Measurements from ENCODE around the gene ERFE.
A peak's percentile ranks its signal among the peaks of the same experiment; 100 is the strongest.

The ERFE gene

GRCh38 chr2:238137885-238138284, 20.9 kb upstream of the ERFE start:
- ChIA-PET POLR2A (no interaction called here), CTCF (interaction anchor here (0.9 to 1.8 kb wide), 5 partner anchors 9 to 54 kb away, joined by 3 to 4 read pairs (median 3); no protein-coding TSS in a partner anchor)
- no peak for DNase-seq
- WGBS (ENCODE audit: insufficient coverage) = 96% methylated on average over 13 of the region's 13 CpGs
- Histone ChIP-seq H3K4me1 (ENCODE audit: control extremely low read depth in 1 of 4, control insufficient read depth in 4 of 4, insufficient read depth in 4 of 4, low read length in 3 of 4) (peaks cover 0 to 20% (median 16%) of the 10 kb centered on the region in 4 experiments), H3K27ac (ENCODE audit: insufficient read depth in 1 of 2, low read depth in 1 of 2, low read length in 2 of 2, poor library complexity in 1 of 2, severe bottlenecking in 2 of 2) (no peak overlapping the region), H3K4me3 (ENCODE audit: control insufficient read depth in 1 of 7, extremely low read depth in 1 of 7, insufficient read depth in 4 of 7, low read depth in 2 of 7, low read length in 6 of 7) (no peak overlapping the region), H3K9me3 (ENCODE audit: control extremely low read depth in 1 of 5, control insufficient read depth in 4 of 5, insufficient read depth in 2 of 5, low read depth in 1 of 5, low read length in 4 of 5) (no peaks in the 10 kb centered on the region), H3K27me3 (replicated peaks in 2 of 5; ENCODE audit: control insufficient read depth in 4 of 5, insufficient read depth in 5 of 5, low read length in 4 of 5) (no peaks in the 10 kb centered on the region), H3K36me3 (ENCODE audit: control insufficient read depth in 4 of 4, insufficient read depth in 4 of 4, low read length in 3 of 4) (no peaks in the 10 kb centered on the region)

GRCh38 chr2:238138331-238139195, 20.2 kb upstream of the ERFE start, which contains the start of gene KLHL30:
KLHL30 (plus strand) TSS chr2:238138668; CDS start chr2:238140755, 2,087 bp downstream.
- no peaks in the 10 kb centered on the region for H3K9me3 ChIP-seq (ENCODE audit: control extremely low read depth in 1 of 5, control insufficient read depth in 4 of 5, insufficient read depth in 2 of 5, low read depth in 1 of 5, low read length in 4 of 5)
- DNase-seq = no peak
- H3K4me3 ChIP-seq (ENCODE audit: control insufficient read depth in 1 of 7, extremely low read depth in 1 of 7, insufficient read depth in 4 of 7, low read depth in 2 of 7, low read length in 6 of 7) = no peak within 1 kb of the TSS
- CTCF ChIA-PET = interaction anchor here (0.9 to 2.1 kb wide), 5 partner anchors 10 to 54 kb away, joined by 3 to 7 read pairs (median 3); no protein-coding TSS in a partner anchor
- H3K4me1 ChIP-seq (ENCODE audit: control extremely low read depth in 1 of 4, control insufficient read depth in 4 of 4, insufficient read depth in 4 of 4, low read length in 3 of 4) = peaks cover 0 to 21% (median 17%) of the 10 kb centered on the region in 4 experiments
- 85% methylated on average over 14 of the region's 22 CpGs for WGBS (ENCODE audit: insufficient coverage)
- H3K36me3 ChIP-seq (ENCODE audit: control insufficient read depth in 4 of 4, insufficient read depth in 4 of 4, low read length in 3 of 4) = no peaks in the 10 kb centered on the region
- no peak within 1 kb of the TSS for H3K27ac ChIP-seq (ENCODE audit: insufficient read depth in 1 of 2, low read depth in 1 of 2, low read length in 2 of 2, poor library complexity in 1 of 2, severe bottlenecking in 2 of 2)
- POLR2A ChIA-PET = no interaction called here
- no peaks in the 10 kb centered on the region for H3K27me3 ChIP-seq (replicated peaks in 2 of 5; ENCODE audit: control insufficient read depth in 4 of 5, insufficient read depth in 5 of 5, low read length in 4 of 5)

GRCh38 chr2:238139196-238140039, 19.4 kb upstream of the ERFE start:
- POLR2A ChIA-PET = no interaction called here
- peaks cover 0 to 25% (median 17%) of the 10 kb centered on the region in 4 experiments for H3K4me1 ChIP-seq (ENCODE audit: control extremely low read depth in 1 of 4, control insufficient read depth in 4 of 4, insufficient read depth in 4 of 4, low read length in 3 of 4)
- DNase-seq = no peak

GRCh38 chr2:238140040-238140439, 18.7 kb upstream of the ERFE start:
- no peak for DNase-seq
- Histone ChIP-seq H3K9me3 (ENCODE audit: control extremely low read depth in 1 of 5, control insufficient read depth in 4 of 5, insufficient read depth in 2 of 5, low read depth in 1 of 5, low read length in 4 of 5) (no peaks in the 10 kb centered on the region), H3K36me3 (ENCODE audit: control insufficient read depth in 4 of 4, insufficient read depth in 4 of 4, low read length in 3 of 4) (no peaks in the 10 kb centered on the region), H3K27ac (ENCODE audit: insufficient read depth in 1 of 2, low read depth in 1 of 2, low read length in 2 of 2, poor library complexity in 1 of 2, severe bottlenecking in 2 of 2) (no peak overlapping the region), H3K4me3 (ENCODE audit: control insufficient read depth in 1 of 7, extremely low read depth in 1 of 7, insufficient read depth in 4 of 7, low read depth in 2 of 7, low read length in 6 of 7) (no peak overlapping the region), H3K27me3 (replicated peaks in 2 of 5; ENCODE audit: control insufficient read depth in 4 of 5, insufficient read depth in 5 of 5, low read length in 4 of 5) (no peaks in the 10 kb centered on the region), H3K4me1 (ENCODE audit: control extremely low read depth in 1 of 4, control insufficient read depth in 4 of 4, insufficient read depth in 4 of 4, low read length in 3 of 4) (peaks cover 0 to 25% (median 17%) of the 10 kb centered on the region in 4 experiments)
- ChIA-PET POLR2A (no interaction called here), CTCF (interaction anchor here (1.3 to 2.1 kb wide), 2 partner anchors 12 to 15 kb away, joined by 3 to 7 read pairs; no protein-coding TSS in a partner anchor)
- WGBS (ENCODE audit: insufficient coverage) = 93% methylated on average over 7 of the region's 7 CpGs

More at GRCh38 chr2:238139196-238140039, 19.4 kb upstream of the ERFE start:
- 60% methylated on average over 52 of the region's 56 CpGs for WGBS (ENCODE audit: insufficient coverage)
- no peaks in the 10 kb centered on the region for H3K9me3 ChIP-seq (ENCODE audit: control extremely low read depth in 1 of 5, control insufficient read depth in 4 of 5, insufficient read depth in 2 of 5, low read depth in 1 of 5, low read length in 4 of 5)
- H3K27me3 ChIP-seq (replicated peaks in 2 of 5; ENCODE audit: control insufficient read depth in 4 of 5, insufficient read depth in 5 of 5, low read length in 4 of 5) = no peaks in the 10 kb centered on the region
- H3K27ac ChIP-seq (ENCODE audit: insufficient read depth in 1 of 2, low read depth in 1 of 2, low read length in 2 of 2, poor library complexity in 1 of 2, severe bottlenecking in 2 of 2) = no peak overlapping the region
- H3K36me3 ChIP-seq (ENCODE audit: control insufficient read depth in 4 of 4, insufficient read depth in 4 of 4, low read length in 3 of 4) = no peaks in the 10 kb centered on the region
- no peak overlapping the region for H3K4me3 ChIP-seq (ENCODE audit: control insufficient read depth in 1 of 7, extremely low read depth in 1 of 7, insufficient read depth in 4 of 7, low read depth in 2 of 7, low read length in 6 of 7)
- CTCF ChIA-PET = interaction anchor here (1.3 to 2.1 kb wide), 2 partner anchors 11 to 15 kb away, joined by 3 to 7 read pairs; no protein-coding TSS in a partner anchor

- WGBS (ENCODE audit: insufficient coverage) = 95% methylated on average over 58 of the region's 60 CpGs
- Histone ChIP-seq H3K27ac (ENCODE audit: insufficient read depth in 1 of 2, low read depth in 1 of 2, low read length in 2 of 2, poor library complexity in 1 of 2, severe bottlenecking in 2 of 2) (no peak overlapping the region), H3K9me3 (ENCODE audit: control extremely low read depth in 1 of 5, control insufficient read depth in 4 of 5, insufficient read depth in 2 of 5, low read depth in 1 of 5, low read length in 4 of 5) (no peaks in the 10 kb centered on the region), H3K4me1 (ENCODE audit: control extremely low read depth in 1 of 4, control insufficient read depth in 4 of 4, insufficient read depth in 4 of 4, low read length in 3 of 4) (peaks cover 0 to 25% (median 17%) of the 10 kb centered on the region in 4 experiments), H3K36me3 (ENCODE audit: control insufficient read depth in 4 of 4, insufficient read depth in 4 of 4, low read length in 3 of 4) (no peaks in the 10 kb centered on the region), H3K27me3 (replicated peaks in 2 of 5; ENCODE audit: control insufficient read depth in 4 of 5, insufficient read depth in 5 of 5, low read length in 4 of 5) (no peaks in the 10 kb centered on the region), H3K4me3 (ENCODE audit: control insufficient read depth in 1 of 7, extremely low read depth in 1 of 7, insufficient read depth in 4 of 7, low read depth in 2 of 7, low read length in 6 of 7) (no peak overlapping the region)
- POLR2A ChIA-PET = no interaction called here
- DNase-seq = no peak
- CTCF ChIA-PET = interaction anchor here (1.3 to 2.1 kb wide), 2 partner anchors 13 to 14 kb away, joined by 3 to 7 read pairs; no protein-coding TSS in a partner anchor
Observed at GRCh38 chr2:238140721-238141540, 17.8 kb upstream of the ERFE start.

GRCh38 chr2:238141541-238142318, 17.0 kb upstream of the ERFE start:
- Histone ChIP-seq H3K4me1 (ENCODE audit: control extremely low read depth in 1 of 4, control insufficient read depth in 4 of 4, insufficient read depth in 4 of 4, low read length in 3 of 4) (peaks cover 0 to 25% (median 17%) of the 10 kb centered on the region in 4 experiments), H3K27me3 (replicated peaks in 2 of 5; ENCODE audit: control insufficient read depth in 4 of 5, insufficient read depth in 5 of 5, low read length in 4 of 5) (no peaks in the 10 kb centered on the region), H3K4me3 (ENCODE audit: control insufficient read depth in 1 of 7, extremely low read depth in 1 of 7, insufficient read depth in 4 of 7, low read depth in 2 of 7, low read length in 6 of 7) (no peak overlapping the region), H3K27ac (ENCODE audit: insufficient read depth in 1 of 2, low read depth in 1 of 2, low read length in 2 of 2, poor library complexity in 1 of 2, severe bottlenecking in 2 of 2) (no peak overlapping the region), H3K9me3 (ENCODE audit: control extremely low read depth in 1 of 5, control insufficient read depth in 4 of 5, insufficient read depth in 2 of 5, low read depth in 1 of 5, low read length in 4 of 5) (no peaks in the 10 kb centered on the region), H3K36me3 (ENCODE audit: control insufficient read depth in 4 of 4, insufficient read depth in 4 of 4, low read length in 3 of 4) (no peaks in the 10 kb centered on the region)
- WGBS (ENCODE audit: insufficient coverage) = 62% methylated on average over 10 of the region's 10 CpGs
- peak in 2 of 3 donors; percentile 60 to 64 for DNase-seq
- ChIA-PET CTCF (interaction anchor here (1.0 to 1.3 kb wide), 2 partner anchors 9 to 13 kb away, joined by 4 read pairs; no protein-coding TSS in a partner anchor), POLR2A (no interaction called here)
